HG02852 (cell line): ENCODE results near the gene IL1R1.

ENCODE experiments used
- ATAC-seq: cut with Tn5 transposase; IDR thresholded peaks from one replicate; pipeline ENCODE4 v1.9.1; 2021; ENCODE audit warnings: mild to moderate bottlenecking, moderate library complexity; ENCODE audit not compliant: unreplicated experiment

Gene IL1R1

DNA sequence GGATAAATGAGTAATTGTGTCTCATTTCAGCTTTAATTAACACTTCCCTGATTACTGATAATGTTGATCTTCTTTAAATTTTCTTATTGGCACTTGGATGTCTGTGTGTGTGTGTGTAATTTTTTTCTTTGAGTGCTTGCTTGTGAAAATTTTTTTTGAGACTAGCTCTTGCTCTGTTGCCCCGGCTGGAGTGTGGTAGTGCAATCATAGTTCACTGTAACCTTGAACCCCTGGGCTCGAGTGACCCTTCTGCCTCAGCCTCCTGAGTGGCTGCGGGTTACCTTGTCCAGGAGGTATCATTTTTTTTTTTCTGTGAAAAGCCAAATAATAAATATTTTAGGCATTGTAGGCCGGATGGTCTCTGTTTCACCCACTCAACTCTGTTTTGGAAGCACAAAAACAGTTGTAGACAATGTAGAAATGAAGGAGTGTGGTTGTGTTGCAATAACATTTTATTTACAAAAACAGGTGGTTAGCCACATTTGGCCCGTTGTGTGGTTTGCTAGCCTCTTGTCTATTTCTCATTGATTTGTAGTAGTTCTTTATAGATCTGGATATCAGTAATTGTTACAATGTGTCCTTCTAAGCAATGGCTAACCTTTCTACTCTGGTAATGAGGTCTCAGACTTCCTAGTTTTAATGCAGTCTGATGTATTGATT is 52.2 kb downstream of the IL1R1 start:
- no peak for ATAC-seq

GRCh38 chr2:102197389-102198137 is 55.0 kb downstream of the IL1R1 start:
- no peak for ATAC-seq

DNA sequence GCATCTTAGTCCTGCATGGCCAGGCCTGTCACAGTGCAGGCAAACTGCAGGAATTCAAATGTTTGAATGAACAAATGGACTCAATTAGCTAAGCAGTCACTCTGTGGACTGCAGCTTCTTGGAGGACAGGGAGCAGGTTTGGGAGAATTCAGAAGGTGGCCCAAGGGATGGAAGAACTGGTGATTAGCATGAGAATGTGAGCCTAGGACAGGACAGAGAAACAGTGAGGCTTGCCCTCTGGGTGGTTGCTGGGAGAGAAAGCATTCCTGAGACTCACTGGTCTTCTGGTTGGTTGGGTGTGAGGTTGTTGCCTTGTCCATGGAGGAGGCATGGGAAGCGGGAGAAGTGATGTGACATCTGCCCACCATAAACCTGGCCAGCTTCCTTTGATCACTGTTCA is 58.0 kb downstream of the IL1R1 start:
- ATAC-seq, result no peak

DNA sequence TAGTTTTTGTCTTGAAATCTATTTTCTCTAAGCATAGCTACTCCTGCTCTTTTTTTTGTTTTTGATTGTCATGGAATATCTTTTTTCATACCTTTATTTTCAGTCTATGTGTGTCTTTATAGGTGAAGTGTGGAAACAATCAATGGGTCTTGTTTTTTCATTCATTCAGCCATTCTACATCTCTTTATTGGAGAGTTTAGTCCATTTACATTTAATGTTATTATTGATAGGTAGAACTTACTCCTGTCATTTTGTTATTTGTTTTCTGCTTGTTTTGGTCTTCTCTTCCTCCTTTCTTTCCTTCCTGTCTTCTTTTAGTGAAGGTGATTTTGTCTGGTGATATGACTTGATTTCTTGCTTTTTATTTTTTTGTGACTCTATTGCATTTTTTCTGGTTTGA is 62.1 kb downstream of the IL1R1 start:
- no peak for ATAC-seq

GRCh38 chr2:102206666-102207341 is 64.3 kb downstream of the IL1R1 start:
- no peak for ATAC-seq

- no peak for ATAC-seq
Observed at GRCh38 chr2:102208774-102209173, 66.2 kb downstream of the IL1R1 start.

GRCh38 chr2:102209474-102209873 is 66.9 kb downstream of the IL1R1 start:
- no peak for ATAC-seq

DNA sequence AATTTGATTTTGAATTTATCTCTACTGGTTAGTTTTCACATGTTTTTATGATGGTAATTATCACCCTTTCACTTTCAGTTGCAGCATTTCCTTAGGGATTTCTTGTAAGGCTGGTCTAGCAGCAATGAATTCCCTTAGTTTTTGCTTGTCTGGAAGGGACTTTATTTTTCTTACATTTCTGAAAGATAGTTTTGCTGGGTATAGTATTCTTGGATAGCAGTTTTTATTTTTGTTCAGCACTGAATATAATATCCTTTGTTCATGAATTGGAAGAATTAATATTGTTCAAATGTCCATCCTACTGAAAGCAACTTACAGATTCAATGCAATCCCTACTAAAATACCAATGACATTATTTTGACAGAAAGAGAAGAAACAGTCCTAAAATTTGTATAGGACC is 74.5 kb downstream of the IL1R1 start:
- ATAC-seq, result no peak

DNA sequence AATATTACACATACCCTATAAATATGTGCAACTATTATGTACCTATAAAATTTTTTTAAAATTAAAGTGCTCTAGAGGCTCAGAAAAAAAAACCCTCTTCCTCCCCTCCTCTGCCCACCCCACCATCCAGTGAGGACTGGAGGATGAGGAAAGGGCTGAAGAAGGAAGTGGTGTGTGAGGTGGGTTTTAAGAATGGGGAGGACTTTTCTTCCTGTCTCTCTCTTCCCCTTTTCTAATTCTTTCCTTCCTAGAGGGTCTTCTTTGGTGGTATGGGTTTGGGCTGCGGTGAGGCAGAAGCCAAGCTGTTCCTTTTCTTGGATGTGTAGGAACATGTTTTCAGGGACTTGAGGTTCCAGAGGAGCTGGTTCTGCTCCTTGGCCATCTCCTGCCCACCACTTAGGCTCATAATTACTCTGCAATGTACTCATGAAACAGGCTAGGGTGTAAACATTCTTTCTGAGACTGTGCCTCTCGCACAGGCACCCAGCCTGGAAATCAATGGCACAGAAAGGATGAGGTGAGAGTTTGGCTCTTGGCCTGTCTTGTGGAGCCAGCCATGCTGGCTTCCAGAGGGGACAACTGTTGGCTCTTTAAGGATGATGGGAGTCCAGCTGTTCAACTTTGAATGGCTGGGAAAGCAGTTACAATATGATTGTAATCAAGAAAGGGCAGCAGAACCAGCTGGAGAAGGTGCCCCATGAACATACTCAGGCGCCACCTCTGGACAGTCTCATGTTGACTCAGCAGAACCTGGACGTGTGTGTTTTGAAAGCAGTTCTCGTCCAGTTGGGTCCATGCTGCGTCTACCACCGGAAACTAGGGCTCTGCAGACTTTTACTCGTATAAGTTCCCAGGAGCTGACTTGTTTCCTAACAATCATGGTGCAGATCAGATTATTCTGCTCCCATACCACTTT is 82.5 kb downstream of the IL1R1 start:
- ATAC-seq, result no peak

DNA sequence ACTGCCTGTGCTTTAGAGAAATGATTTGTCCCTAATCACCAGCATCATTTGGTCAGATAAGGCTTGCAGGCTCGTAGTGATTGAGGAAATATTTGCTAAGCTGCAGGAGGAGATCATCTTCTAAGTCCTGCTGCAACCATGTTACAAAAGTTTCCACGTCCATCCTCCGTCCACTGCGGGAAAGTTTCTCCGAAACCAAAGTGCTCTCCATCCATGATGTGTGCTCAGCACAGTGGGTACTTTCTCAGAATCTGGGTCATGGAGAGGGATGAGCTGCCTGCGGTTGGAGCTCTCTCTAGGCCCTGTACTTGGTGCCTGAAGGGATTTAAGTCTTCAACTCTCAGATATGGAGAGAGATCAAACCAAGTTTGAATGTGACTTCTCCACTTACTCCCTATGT is 83.6 kb downstream of the IL1R1 start:
- ATAC-seq, result no peak

- no peak for ATAC-seq
Observed at GRCh38 chr2:102226612-102227391, 84.3 kb downstream of the IL1R1 start.

DNA sequence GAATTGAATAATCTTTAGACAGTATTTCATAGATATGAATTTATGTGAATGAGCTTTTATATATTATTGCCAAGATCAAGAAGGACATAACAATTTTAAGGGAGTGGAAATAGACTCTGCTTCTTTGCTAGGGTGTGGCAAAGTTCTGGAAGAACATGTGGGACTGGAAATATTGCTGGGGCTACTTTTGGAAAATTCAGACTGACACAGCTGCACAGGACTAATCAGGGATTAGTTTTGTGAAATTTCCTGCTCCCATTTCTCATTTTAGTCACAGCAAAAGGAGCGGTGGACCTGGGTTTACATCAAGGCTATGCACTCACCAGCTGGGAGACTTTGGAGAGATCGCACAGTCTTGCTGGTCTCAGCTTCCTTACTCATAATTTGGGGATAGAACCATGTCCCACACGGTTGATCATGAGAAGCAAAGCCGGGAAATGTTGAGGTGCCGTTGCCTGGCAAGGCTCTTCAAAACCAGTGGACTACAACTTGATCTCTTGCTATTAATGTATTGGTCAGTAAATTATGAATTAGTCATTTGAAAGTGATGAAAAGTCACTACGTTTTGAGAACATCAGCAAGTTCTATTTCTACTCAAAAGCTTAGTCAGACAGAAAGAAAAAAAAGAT is 86.7 kb downstream of the IL1R1 start:
- ATAC-seq, result no peak
